Astrocyte of the cerebellum (primary cell): Measurements from ENCODE around the gene UTS2B.
A peak's percentile ranks its signal among the peaks of the same experiment; 100 is the strongest.

Experiments used
- DNase-seq: peaks from one replicate; pipeline ENCODE4 v3.0.0-alpha.2; 2011; ENCODE audit warnings: low read depth
- H3K4me3 ChIP-seq: 2 replicates; pipeline ENCODE4 v1.5.1; 2011; ENCODE audit warnings: mild to moderate bottlenecking, low read depth, low read length, moderate library complexity
- in situ Hi-C: cut with HindIII; loops from 2 replicates; pipeline ENCODE4 v1.10.0; 2017; ENCODE audit warnings: low sequenced_read_pairs
- TF ChIP-seq, protein P1 (sequence below): IDR thresholded peaks from 2 replicates; pipeline ENCODE4 v1.5.1; 2012; ENCODE audit warnings: low read length, low read depth, moderate library complexity, mild to moderate bottlenecking; ENCODE audit errors: missing control alignments

The UTS2B gene

GRCh38 chr3:191339316-191339917, 9.1 kb upstream of the UTS2B start:
- in situ Hi-C loops: no loop called here
- TF ChIP-seq, protein P1, sequence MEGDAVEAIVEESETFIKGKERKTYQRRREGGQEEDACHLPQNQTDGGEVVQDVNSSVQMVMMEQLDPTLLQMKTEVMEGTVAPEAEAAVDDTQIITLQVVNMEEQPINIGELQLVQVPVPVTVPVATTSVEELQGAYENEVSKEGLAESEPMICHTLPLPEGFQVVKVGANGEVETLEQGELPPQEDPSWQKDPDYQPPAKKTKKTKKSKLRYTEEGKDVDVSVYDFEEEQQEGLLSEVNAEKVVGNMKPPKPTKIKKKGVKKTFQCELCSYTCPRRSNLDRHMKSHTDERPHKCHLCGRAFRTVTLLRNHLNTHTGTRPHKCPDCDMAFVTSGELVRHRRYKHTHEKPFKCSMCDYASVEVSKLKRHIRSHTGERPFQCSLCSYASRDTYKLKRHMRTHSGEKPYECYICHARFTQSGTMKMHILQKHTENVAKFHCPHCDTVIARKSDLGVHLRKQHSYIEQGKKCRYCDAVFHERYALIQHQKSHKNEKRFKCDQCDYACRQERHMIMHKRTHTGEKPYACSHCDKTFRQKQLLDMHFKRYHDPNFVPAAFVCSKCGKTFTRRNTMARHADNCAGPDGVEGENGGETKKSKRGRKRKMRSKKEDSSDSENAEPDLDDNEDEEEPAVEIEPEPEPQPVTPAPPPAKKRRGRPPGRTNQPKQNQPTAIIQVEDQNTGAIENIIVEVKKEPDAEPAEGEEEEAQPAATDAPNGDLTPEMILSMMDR: no peak
- no peak for DNase-seq
- no peak overlapping the region for H3K4me3 ChIP-seq

- in situ Hi-C loops: no loop called here
- TF ChIP-seq, protein P1: no peak
- no peak for DNase-seq
- no peak overlapping the region for H3K4me3 ChIP-seq
These were observed 7.8 kb upstream of the UTS2B start for GRCh38 chr3:191338177-191338488.

DNA sequence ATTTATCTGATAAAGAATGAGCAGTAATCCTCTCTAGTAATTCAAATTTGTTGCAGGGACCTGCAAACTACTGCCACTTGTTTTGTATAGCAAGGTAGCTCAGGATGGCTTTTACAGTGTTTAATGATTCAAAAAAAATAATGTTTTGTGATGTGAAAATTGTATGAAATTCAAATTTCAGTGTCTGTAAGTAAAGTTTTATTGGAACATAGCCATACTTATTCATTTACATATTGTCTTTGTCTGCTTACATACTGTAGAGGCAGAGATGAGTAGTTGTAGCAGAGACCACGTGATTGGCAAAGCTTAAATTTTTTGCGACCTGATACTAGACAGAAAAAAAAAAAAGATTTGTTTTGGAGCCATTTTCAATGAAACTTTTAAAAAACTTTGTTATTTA, 6.5 kb upstream of the UTS2B start:
- TF ChIP-seq, protein P1: no peak
- in situ Hi-C loops: no loop called here
- H3K4me3 ChIP-seq: no peak overlapping the region
- no peak for DNase-seq

- DNase-seq: no peak
- TF ChIP-seq, protein P1: no peak
- no peak overlapping the region for H3K4me3 ChIP-seq
- in situ Hi-C loops: no loop called here
These were observed 4.1 kb upstream of the UTS2B start for GRCh38 chr3:191334346-191334893.

GRCh38 chr3:191333298-191333880, 3.1 kb upstream of the UTS2B start:
- in situ Hi-C loops: no loop called here
- DNase-seq: no peak

DNA sequence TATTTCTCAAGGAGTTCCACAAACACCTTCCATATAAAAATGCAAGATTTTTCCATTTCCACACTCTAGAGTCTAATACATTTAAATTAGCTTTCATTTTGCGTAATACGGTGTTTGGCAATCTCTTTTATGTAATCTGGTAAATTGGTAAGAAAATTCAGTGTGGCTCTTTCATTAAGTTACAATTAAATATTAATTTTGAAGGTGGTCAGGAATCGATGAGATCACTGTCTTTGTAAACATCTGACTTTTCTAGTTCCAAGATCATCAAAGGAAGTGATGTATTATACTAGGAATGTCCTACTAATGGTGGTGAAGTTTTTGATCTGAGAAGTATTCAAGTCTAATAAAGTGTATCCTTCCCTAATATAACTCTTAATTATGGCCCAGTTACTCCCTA, 1.1 kb upstream of the UTS2B start:
- peak overlapping the region; percentile 76 for H3K4me3 ChIP-seq
- TF ChIP-seq, protein P1: no peak
- DNase-seq: no peak
- in situ Hi-C loops: no loop called here

More at GRCh38 chr3:191333298-191333880, 3.1 kb upstream of the UTS2B start:
- H3K4me3 ChIP-seq: no peak overlapping the region
- TF ChIP-seq, protein P1: no peak
